HG03520 (cell line): ENCODE measurements around the gene MAGEB5.
"Not testable (repeated sequence)": the region's sequence is repeated elsewhere in the genome, so short reads cannot be mapped to it uniquely, and the experiment has no call there.

Experiments
- ATAC-seq: cut with Tn5 transposase; IDR thresholded peaks from one replicate; pipeline ENCODE4 v1.9.1; 2021; ENCODE audit warnings: mild to moderate bottlenecking, moderate library complexity; ENCODE audit not compliant: unreplicated experiment

MAGEB5 gene

GRCh38 chrX:26215869-26216268 lies at the start of gene MAGEB5:
TSS of gene MAGEB5 (plus strand) at chrX:26216169. CDS start at chrX:26217302, 1,133 bp downstream.
- no peak for ATAC-seq

GRCh38 chrX:26192204-26192603 lies 23.8 kb upstream of the MAGEB5 start, which contains the start of gene MAGEB6:
TSS of gene MAGEB6 (plus strand) at chrX:26192440. CDS start at chrX:26193847, 1,407 bp downstream.
- ATAC-seq = no peak

- ATAC-seq = no peak
These were observed 12.4 kb upstream of the MAGEB5 start for GRCh38 chrX:26203561-26203960.

- ATAC-seq = not testable (repeated sequence)
These were observed 11.3 kb upstream of the MAGEB5 start for GRCh38 chrX:26204717-26205116.

- ATAC-seq = no peak
These were observed 8.0 kb upstream of the MAGEB5 start for GRCh38 chrX:26208012-26208411.

- no peak for ATAC-seq
These were observed 3.4 kb downstream of the MAGEB5 start for GRCh38 chrX:26219351-26219750.

GRCh38 chrX:26234177-26234576 lies 18.2 kb downstream of the MAGEB5 start:
- no peak for ATAC-seq

GRCh38 chrX:26253526-26253925 lies 37.6 kb downstream of the MAGEB5 start:
- ATAC-seq = no peak

- ATAC-seq = no peak
These were observed 38.5 kb downstream of the MAGEB5 start for GRCh38 chrX:26254436-26254835.

GRCh38 chrX:26262121-26262523 lies 46.2 kb downstream of the MAGEB5 start:
- ATAC-seq = no peak
